ENCODE results near the gene UCP2.
A peak's percentile ranks its signal among the peaks of the same experiment; 100 is the strongest.

The UCP2 gene

DNA sequence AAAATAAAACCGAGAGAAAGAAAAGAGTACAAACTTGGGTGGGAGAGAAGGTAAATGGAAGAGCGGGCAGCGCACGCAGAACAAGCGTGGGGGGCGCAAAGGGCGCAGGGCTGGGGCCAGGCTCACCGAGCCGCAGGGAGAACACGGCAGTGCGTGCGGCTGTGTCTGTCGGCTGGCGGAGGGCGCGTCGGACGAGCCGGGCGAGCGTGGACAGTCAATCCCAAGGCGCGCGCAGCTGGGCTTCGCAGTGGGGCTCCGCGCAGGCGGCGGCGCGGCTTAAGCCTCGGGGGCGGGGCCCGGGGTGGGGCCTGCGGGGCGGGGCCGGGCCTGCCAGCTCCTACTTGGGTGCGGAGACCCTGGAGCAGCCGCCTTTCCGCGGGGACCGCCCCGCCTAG lies at the start of gene UCP2:
Gene UCP2 (minus strand): TSS at position 249 of the 395 bp plus-strand sequence. CDS start 4,465 bp downstream, outside the sequence.
- DNase-seq (ENCODE audit: low read depth in 2 of 2) = peak in 1 of 2 donors; percentile 64
- H3K4me3 ChIP-seq (replicated peaks in 1 of 2; ENCODE audit: low read depth in 2 of 2, low read length in 2 of 2) = peak within 1 kb of the TSS; percentile 57 to 61
- no peak for TF ChIP-seq CTCF (IDR thresholded peaks at IDR 0.05; ENCODE audit: low read depth, low read length)

GRCh38 chr11:74030723-74031676 lies 48.4 kb upstream of the UCP2 start:
- no peak overlapping the region for H3K4me3 ChIP-seq (replicated peaks in 1 of 2; ENCODE audit: low read depth in 2 of 2, low read length in 2 of 2)
- no peak for TF ChIP-seq CTCF (IDR thresholded peaks at IDR 0.05; ENCODE audit: low read depth, low read length)
- DNase-seq (ENCODE audit: low read depth in 2 of 2) = peak in 1 of 2 donors; percentile 20

DNA sequence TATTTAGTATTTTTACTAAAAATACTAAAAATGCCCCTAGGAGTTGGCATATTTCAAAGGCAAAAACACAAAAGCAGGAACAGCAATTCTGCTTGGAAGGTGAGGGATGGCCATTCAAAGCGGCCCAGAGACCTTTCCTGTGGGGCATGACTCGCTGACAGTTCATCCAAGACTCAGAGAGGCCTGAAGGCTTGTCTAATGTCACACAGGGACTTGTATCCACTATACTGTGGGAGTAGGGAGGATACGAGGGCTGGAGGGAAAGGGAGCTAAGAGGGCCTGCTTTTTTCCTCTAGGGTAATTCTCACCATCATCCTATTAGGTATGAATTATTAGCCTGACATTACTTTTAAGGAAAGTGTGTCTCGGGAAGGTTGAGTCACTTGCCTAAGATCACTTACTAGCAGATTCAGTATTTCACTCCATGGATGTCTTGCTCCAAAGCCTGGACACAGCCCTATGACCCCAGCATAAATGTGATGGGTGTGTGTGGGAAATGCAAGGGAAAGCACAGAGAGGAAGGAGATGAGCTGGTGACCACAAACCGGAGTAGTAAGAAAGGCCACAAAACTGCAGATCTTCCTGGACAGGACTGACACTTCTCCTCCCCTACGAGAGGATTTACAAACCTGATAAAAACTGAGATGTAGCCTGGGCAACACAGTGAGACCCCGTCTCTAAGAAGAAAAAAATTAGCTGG lies 43.0 kb upstream of the UCP2 start:
- no peak overlapping the region for H3K4me3 ChIP-seq (replicated peaks in 1 of 2; ENCODE audit: low read depth in 2 of 2, low read length in 2 of 2)
- peak; percentile 24 to 62 for DNase-seq (ENCODE audit: low read depth in 2 of 2)
- no peak for TF ChIP-seq CTCF (IDR thresholded peaks at IDR 0.05; ENCODE audit: low read depth, low read length)

- TF ChIP-seq CTCF (IDR thresholded peaks at IDR 0.05; ENCODE audit: low read depth, low read length) = no peak
- peak; percentile 93 to 94 for DNase-seq (ENCODE audit: low read depth in 2 of 2)
- no peak overlapping the region for H3K4me3 ChIP-seq (replicated peaks in 1 of 2; ENCODE audit: low read depth in 2 of 2, low read length in 2 of 2)
Observed at GRCh38 chr11:74024261-74025029, 41.8 kb upstream of the UCP2 start.

DNA sequence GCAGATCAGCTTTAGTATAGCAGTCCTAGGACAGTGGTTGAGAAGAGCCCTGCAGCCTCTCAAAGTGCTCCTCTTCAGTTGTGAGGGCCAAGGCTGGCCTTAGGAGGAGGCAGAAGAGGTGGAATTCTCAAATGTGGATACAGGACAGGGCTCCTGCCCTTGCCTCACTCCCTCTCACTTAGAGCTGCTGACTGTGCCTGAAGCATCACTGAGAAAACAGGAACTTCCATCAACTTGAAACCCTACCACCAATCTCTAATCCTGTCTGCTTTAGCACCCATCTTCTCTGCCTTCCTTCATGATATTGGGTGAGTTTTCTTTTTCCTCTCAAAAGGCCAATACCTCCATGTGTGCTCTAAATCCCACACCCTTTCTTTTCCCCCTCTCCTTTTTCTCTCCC lies 40.6 kb upstream of the UCP2 start:
- TF ChIP-seq CTCF (IDR thresholded peaks at IDR 0.05; ENCODE audit: low read depth, low read length) = no peak
- DNase-seq (ENCODE audit: low read depth in 2 of 2) = no peak
- H3K4me3 ChIP-seq (replicated peaks in 1 of 2; ENCODE audit: low read depth in 2 of 2, low read length in 2 of 2) = no peak overlapping the region

- no peak for TF ChIP-seq CTCF (IDR thresholded peaks at IDR 0.05; ENCODE audit: low read depth, low read length)
- DNase-seq (ENCODE audit: low read depth in 2 of 2) = no peak
- no peak overlapping the region for H3K4me3 ChIP-seq (replicated peaks in 1 of 2; ENCODE audit: low read depth in 2 of 2, low read length in 2 of 2)
Observed at GRCh38 chr11:74022546-74022945, 39.9 kb upstream of the UCP2 start.

Data from cardiac fibroblast (primary cell).